H54 (cell line): ENCODE results near the gene SLC35F1.
A peak's percentile ranks its signal among the peaks of the same experiment; 100 is the strongest.

ENCODE experiments used
- DNase-seq: peaks from one replicate; pipeline ENCODE4 v3.0.0; 2011; ENCODE audit warnings: low spot score, mixed read lengths; ENCODE audit not compliant: insufficient read length
- FAIRE-seq: peaks from 3 replicates; lab custom pipeline; 2011; peaks lifted over from hg19 to GRCh38; lab: Jason Lieb, UNC
- POLR2A ChIP-seq: IDR thresholded peaks from 2 replicates; pipeline ENCODE4 v1.6.1; 2011; ENCODE audit warnings: low read depth, mild to moderate bottlenecking, low read length

SLC35F1 gene

GRCh38 chr6:118309337-118310093, 402.5 kb downstream of the SLC35F1 start:
- FAIRE-seq (no peak), DNase-seq (no peak)
- no peak for TF ChIP-seq POLR2A

GRCh38 chr6:118313208-118313607, 406.1 kb downstream of the SLC35F1 start:
- TF ChIP-seq POLR2A: no peak
- no peak for FAIRE-seq
- no peak for DNase-seq

- TF ChIP-seq POLR2A: no peak
- FAIRE-seq: no peak
- DNase-seq: no peak
Measured at GRCh38 chr6:118313762-118314161, 406.7 kb downstream of the SLC35F1 start.

GRCh38 chr6:118316796-118317384, 409.8 kb downstream of the SLC35F1 start:
- TF ChIP-seq POLR2A: no peak
- no peak for DNase-seq
- FAIRE-seq: no peak

- no peak for TF ChIP-seq POLR2A
- FAIRE-seq: no peak
- no peak for DNase-seq
Measured at GRCh38 chr6:118317581-118318563, 410.8 kb downstream of the SLC35F1 start.

- no peak for TF ChIP-seq POLR2A
- no peak for DNase-seq
- FAIRE-seq: no peak
Measured at GRCh38 chr6:118318648-118319047, 411.6 kb downstream of the SLC35F1 start.

- no peak for FAIRE-seq
- DNase-seq: no peak
- no peak for TF ChIP-seq POLR2A
Measured at GRCh38 chr6:118319416-118319815, 412.4 kb downstream of the SLC35F1 start.

GRCh38 chr6:118319894-118320649, 413.0 kb downstream of the SLC35F1 start:
- TF ChIP-seq POLR2A: no peak
- FAIRE-seq: no peak
- no peak for DNase-seq

- DNase-seq: no peak
- no peak for FAIRE-seq
- no peak for TF ChIP-seq POLR2A
Measured at GRCh38 chr6:118320652-118321051, 413.6 kb downstream of the SLC35F1 start.

- FAIRE-seq (no peak), DNase-seq (no peak)
- no peak for TF ChIP-seq POLR2A
Measured at GRCh38 chr6:118324116-118324515, 417.1 kb downstream of the SLC35F1 start.

GRCh38 chr6:118325220-118325860, 418.3 kb downstream of the SLC35F1 start:
- TF ChIP-seq POLR2A: no peak
- DNase-seq (peak; percentile 1), FAIRE-seq (no peak)

GRCh38 chr6:118326712-118327111, 419.6 kb downstream of the SLC35F1 start:
- FAIRE-seq (no peak), DNase-seq (no peak)
- no peak for TF ChIP-seq POLR2A

- TF ChIP-seq POLR2A: no peak
- FAIRE-seq: no peak
- DNase-seq: no peak
Measured at GRCh38 chr6:118327237-118327636, 420.2 kb downstream of the SLC35F1 start.
